Fibroblast of peridontal ligament (primary cell): ENCODE measurements around the gene MRPL17.
"Not testable (repeated sequence)": the region's sequence is repeated elsewhere in the genome, so short reads cannot be mapped to it uniquely, and the experiment has no call there.

ENCODE experiments used
- DNase-seq: peaks from one replicate; pipeline ENCODE4 v3.0.0-alpha.2; 2010; ENCODE audit errors: extremely low read depth

MRPL17 gene

DNA sequence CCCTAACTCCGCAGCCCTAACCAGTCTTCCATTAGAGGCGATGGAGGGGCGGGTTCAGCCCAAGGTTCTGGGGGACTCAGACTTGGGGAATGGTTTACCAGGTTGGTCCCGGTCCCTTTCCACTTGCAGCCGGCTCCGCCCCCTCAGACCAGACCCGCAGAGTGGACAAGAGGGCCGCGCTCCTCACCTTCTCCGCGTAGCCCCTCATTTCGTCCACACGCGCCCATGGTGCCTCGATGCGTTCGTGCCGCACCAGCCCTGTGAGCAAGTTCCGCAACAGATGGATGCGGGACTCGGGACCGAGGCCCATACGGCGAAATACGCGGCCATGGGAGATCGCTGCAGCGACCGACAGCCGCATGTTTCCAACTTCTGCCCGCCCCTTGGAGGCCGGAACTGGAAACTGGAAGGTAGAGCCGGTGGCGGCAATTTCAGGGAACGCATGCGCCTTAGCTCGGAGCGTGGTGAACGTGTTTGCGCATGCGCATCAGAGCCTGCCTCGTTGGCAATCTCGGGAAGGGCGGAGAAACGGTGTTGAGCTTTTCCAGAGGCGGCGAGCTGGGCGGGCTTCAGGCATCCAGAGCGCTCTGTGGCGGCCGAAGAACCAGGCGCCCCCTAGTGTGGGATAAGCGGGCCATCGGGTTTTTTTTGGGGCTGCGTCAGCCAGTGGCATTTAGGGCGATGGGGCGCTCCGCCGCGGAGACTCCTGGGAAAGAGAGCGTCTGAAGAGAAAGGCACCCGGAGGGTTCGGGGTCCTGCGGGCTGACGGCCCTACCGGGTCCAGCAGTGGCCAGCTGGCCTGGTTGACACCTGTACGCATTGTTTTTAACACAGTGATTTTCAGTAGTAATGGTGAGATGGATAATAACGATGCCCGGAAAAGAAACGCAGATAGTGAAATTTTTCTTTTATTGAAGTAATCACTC, at the start of gene MRPL17:
MRPL17 (minus strand) TSS at position 405 of the 926 bp plus-strand sequence; CDS start at position 361, 44 bp downstream.
- peak; percentile 99 for DNase-seq

DNA sequence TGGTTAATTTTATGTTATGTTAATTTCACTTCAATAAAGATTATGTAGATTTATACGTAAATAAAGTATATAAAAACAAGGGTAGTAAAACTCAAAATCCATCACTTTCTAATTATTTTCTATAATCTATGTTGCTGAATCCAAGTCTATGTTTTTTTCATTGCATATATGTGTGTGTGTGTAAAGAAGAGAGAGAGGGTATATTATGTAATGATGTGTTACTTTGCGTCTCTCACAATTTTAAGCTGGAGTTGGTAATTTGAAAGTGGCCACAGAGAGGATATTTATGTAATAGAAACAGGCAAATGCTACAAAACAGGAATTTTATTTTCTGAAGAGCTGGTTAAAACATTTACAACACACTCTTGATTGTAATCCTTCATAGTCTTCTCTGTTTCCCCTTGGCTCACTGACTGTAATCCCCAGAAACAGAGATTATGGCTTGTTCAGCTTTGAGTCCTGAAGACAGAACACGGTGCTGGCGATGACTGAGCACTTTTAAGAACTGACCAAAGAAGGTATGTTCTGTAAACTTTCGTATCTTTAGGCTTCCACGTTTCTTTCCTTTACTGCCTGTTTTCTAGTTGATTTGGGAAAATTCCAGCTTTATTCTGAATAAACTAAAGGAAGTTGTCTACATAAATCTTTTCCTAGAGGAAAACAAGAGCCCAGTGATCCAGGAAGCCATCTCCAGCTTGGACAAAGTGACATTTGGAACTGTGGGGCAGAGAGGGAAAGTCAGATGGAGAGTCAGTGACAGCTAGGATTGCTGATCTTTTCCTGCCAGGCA, 45.0 kb upstream of the MRPL17 start:
- no peak for DNase-seq

DNA sequence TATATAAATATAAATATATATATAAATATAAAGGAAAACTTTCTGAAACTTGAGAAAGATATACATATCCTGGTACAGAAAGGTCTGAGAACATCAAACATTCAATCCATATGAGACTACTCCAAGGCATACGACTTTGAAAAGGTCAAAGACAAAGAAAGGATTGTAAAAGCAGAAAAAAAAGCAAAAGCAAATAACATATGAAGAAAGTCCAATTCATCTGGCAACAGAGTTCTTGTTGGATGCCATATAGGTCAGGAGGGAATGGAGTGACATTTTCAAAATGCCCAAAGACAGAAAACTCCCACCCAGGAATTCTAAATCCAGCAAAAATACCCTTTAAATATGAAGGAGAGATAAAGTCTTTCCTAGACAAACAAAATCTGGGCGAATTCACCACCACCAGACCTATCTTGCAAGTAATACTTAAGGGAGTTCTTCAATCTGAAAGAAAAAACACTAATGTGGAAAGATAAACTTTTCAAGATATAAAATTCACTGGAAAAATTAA, 42.3 kb upstream of the MRPL17 start:
- no peak for DNase-seq

DNA sequence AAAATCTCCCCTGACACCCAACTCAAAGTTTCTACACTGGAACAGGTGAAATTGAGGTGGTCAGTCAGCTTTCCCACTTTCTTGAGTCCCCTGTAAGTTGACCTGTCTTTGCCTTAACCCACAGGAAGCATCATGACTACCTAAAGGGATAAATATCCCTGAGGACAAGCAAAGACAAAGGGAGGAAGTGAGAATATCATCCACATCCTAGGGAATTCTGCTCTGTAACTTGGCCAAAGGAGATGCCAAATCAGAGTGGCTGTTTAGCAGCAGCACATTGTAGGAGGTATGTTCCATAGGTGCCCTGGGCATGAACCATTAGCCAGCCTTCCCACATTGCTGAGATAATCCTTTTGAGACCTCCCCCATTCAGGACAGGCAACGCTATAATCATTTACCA, 40.9 kb upstream of the MRPL17 start:
- no peak for DNase-seq

DNA sequence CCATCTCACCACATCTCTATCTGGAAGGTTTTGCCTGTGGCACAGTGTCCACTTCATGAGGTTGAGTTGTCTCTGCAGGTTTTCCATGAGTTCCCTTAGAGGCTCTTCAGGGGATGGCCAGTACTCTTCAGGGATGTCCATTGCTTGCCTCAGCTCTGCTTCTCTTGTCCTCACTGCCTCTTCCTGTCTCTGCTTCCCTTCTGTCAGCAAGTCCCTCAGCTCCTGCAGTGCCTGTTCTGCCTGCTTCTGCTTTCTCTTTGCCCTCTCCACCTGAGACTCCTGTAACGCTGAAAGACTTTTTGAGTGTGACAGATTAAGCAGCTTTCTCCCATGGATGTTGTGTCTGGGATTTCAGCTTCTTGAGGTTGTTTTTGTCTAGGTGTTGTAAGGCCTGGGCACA, 38.2 kb upstream of the MRPL17 start:
- DNase-seq, result no peak

DNA sequence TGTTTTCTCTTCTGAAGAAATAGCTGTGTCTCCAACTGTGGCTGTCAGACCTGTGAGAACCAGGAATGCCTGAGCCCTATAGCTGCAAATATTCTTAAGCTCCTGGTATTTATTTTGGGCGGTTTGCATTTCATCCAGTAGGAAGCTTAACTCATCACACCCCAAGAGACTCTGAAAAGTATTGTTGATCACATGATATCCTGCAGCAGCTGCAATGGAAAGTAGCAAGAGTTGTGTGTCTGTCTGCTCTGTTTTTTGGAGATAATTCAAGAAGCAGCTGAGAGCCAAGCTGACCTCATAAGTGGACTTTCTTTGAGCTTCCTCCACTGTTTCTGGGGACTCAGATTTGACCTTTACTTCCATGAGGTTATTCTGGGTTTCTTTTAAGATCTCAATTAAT, 36.4 kb upstream of the MRPL17 start:
- DNase-seq, result peak; percentile 23

DNA sequence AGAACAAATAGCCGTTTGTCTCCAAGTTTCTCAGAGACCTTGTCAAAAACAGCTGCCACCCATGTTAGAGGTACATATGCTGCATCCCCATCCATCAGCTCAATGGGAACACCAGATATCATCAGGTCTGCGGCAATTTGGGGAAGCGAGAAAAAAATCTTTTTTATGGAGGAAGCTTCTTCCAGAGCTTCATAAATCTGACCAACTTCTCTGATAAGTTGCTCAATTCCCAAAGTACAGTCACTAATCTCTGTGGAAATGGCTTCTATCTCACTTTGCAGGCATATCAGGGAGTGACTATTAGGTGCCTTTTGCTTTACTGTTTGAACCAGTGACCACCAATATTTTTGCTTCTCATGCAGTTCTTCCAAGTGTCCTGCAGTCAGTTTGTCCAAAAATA, 34.3 kb upstream of the MRPL17 start:
- DNase-seq, result no peak

DNA sequence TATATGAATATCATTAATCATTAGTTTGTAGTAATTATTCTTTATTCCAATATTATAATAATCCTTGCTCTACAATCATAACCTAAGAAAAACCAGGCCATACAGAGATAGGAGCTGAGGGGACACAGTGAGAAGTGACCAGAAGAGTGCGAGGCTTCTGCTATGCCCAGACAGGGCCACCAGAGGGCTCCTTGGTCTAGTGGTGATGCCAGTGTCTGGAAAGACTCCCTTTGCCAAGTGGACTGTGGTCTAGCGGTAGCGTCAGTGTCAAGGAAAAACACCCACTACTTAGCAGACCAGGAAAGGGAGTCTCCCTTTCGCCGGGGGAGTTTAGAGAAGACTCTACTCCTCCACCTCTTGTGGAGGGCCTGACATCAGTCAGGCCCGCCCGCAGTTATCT, 28.4 kb upstream of the MRPL17 start:
- not testable (repeated sequence) for DNase-seq

DNA sequence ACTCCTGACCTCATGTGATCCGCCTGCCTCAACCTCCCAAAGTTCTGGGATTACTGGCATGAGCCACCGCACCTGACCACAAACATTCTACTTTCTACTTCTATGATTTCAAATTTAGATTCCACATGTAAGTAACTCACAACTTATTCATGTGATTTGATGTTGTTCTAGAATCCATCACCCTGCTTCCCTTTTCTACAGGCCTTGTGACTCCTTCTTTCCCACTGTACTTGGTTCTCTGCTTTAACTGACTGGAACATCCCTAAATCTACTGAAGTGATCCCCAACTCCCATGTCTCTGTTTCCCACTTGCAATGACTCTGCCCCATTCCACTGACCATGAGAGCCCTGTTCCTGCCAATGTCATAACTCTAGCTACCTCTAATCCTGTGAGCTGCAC, 25.7 kb upstream of the MRPL17 start:
- no peak for DNase-seq

DNA sequence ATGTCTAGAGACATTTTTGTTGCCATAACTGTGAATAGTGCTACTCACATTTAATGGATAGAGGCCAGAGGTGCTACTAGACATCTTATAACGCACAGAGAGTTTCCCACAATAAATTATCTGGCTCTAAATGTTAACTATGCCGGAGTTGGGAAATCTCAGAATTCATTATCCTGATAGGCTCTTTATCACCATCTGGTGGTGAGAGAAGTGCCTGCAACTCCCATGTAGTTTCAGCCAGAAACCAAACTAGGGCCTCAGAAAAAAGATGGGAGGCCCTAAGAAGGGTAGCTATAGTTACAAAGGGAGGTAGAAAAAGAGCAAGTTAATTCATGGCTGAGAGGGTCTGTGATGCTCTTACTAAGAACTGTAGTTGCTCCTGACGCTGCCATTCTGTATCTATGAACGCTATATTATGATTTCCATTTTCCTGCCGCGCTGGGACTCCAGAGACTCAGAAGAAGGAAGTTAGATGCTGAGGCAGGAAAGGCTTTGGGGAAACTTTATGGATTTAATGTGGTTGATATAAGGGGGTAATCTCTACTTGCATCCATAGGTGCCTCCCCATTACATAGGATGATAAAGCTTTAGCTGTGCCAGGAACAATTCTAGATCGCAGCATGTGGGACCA, 22.9 kb upstream of the MRPL17 start:
- DNase-seq, result peak; percentile 80

DNA sequence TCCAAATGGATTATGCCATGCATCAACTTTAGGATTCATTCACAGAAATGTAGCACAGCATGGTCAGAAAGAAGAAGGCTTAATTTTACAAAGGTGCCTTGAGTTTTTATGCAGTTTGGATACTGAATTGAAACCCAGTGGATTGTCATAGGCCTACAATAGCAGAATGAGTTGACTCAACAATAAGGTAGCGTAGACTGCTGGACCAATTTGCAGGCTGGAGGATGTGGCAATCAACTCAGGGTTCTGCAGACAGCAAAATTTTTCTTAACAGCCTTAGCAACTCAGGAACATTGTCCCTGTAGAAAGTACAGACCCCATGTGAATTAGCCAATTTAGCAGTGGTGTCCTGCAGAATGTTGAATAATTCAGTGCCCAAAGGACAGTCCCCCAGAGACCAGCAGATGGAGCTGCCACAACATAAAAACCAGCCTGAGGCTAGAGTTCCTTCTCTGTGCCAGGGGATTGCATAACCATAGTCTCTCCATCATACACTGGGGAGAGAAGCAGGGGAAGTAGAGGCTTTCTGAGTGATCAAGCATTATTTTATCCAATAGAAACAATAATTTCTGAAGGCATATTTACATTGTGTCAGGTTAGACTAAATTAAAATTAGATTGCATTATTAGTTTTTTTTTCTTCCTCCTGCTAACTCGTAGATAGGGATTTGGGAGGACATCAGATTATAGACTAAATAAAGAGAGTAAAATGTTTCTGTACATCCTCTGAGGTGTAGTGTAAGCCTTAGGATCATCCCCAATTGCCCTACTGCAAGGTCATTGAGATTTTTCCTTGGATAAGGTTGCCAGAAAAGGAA, 20.3 kb upstream of the MRPL17 start:
- DNase-seq, result peak; percentile 69

DNA sequence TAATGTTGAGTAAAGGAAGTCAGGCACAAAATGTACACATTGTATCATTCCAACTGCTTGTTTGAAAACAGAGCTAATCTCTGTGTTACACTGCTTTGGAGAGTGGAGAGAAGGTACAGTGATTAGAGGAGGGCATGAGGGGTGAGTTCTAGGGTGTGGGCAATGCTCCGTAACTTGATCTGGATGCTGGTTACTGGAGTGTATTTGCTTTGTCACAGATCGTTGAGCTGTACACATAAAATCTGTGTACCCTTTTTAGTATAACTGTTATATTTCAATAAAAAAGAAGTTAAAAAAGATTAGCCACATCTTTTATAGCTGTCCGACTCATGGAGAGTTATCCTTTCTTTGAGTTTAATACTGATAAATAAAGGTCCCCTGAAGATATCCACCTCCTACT, 18.8 kb upstream of the MRPL17 start:
- not testable (repeated sequence) for DNase-seq

DNA sequence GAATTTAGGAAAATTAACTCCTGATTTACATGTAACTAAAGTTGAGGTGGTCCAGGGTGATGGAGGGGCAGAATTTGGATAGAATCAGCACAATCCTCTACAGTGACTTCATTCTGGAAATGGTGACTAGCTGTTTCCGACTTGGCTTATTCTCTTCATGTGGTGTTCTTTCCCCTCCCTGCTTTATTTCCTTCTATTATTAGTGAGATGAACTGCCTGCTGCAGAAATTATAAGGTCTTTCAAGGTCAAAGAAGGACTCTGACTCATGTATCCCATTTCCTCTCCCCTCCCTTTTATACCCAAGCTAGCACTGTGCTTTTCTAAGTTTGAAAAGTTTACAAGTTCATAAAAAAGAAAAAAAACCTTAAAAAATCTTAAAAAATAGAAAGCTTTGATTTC, 12.2 kb upstream of the MRPL17 start:
- DNase-seq, result peak; percentile 8

DNA sequence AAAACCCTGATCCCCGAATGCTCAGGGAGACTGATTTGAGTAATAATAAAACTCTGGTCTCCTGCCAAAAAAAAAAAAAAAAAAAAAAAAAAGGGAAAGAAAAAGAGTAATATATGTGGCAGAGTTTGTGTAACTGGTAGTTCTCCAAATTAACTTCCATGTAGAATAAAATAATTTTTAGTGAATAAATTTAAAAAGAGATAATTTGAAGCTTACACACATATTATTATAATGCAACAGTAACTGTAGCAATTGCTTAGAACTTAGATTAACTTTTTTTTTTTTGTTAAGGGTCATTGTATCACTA, 11.0 kb upstream of the MRPL17 start:
- no peak for DNase-seq

DNA sequence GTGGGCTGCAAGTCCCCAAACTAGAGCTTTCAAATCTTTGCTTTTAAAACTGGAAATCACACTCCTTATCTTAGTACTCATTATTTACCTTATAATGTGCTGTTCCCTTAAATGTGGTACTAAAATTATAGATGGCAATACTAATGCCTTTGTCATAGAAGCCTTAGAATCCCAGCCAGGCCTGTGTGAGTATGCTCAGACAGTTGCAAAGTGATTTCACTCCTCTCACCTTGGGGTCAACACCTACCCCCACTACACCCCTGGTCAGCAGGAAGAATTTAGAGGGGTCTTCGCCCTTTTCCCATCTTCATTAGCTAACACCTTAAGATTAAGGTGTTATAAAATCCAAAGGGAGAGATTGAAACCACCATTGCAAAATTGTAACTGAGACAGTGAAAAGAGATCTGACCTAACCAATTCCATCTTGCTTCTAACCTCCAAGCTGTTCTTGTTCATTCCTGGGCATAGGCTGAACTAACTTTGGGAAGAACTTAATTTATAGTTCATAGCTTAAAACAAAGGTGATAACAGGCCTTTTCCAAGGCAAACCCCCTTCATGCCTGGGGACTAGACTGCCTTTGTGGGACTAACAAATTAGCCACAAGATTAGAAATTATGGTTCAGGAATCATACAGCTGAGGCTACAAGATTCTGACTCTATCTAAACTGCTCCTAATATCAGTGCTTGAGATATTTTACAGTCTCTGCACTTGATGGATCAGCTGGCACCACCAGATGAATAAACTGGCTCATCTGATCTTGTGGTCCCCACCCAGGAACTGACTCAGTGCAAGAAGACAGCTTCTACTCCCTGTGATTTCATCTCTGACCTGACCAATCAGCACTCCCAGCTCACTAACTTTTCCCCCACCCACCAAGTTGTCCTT, 10.4 kb upstream of the MRPL17 start:
- DNase-seq, result peak; percentile 80

DNA sequence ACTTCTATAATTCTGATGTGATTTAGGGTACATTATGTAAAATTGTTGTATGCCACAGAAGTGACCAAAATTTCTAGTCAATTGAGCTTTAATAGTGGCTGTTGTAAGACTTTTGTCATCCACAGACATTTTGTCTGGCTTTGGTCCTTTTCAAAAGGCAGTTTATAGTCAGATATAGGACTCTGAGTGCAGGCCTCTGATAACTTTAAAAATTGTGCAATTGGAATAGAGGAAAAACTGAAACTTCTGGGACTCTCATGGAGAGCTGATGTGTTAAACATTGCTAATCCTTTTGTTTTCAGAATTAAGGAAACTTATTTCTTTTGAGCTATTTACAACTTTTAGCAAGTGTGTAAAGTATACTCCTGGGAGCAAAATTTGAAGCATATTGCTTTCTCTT, 9.0 kb upstream of the MRPL17 start:
- DNase-seq, result no peak

DNA sequence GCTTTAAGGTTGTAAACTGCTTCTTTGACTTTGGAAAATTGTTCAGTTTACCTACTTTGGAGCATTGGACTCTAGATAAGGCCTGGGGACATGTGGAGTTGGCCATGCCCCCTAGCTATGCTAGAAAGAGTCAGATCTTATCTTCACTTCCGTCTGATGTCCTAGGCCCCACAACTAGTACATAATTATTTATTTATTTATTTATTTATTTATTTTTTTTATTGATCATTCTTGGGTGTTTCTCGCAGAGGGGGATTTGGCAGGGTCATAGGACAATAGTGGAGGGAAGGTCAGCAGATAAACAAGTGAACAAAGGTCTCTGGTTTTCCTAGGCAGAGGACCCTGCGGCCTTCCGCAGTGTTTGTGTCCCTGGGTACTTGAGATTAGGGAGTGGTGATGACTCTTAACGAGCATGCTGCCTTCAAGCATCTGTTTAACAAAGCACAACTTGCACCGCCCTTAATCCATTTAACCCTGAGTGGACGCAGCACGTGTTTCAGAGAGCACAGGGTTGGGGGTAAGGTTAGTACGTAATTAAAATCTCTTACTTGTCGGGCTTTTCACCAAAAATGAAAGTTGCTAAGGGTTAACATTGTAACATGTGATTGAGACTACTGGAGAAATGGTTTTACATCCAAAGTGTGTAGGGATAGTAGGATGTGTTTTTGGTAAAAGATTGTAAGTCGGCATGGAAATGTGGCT, 7.4 kb upstream of the MRPL17 start:
- DNase-seq, result not testable (repeated sequence)

DNA sequence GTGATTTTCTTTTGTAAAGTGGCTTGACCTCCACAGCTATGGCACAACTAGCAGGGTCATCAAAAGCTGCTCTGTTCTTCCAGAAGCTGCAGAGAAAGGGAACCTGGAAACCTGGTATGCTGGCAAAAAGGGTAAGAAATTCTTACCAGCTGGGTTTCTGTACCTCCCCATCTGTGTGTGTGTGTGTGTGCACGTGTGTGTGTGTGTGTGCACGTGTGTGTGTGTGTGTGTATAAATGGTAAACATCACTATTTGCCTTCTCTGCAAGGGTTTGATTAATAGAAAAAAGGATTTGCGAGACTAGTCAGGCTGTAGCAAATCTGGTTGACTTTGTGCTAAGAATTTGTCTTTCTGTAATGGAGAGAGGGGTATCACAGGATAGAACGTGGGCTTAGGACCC, 4.7 kb upstream of the MRPL17 start:
- no peak for DNase-seq

DNA sequence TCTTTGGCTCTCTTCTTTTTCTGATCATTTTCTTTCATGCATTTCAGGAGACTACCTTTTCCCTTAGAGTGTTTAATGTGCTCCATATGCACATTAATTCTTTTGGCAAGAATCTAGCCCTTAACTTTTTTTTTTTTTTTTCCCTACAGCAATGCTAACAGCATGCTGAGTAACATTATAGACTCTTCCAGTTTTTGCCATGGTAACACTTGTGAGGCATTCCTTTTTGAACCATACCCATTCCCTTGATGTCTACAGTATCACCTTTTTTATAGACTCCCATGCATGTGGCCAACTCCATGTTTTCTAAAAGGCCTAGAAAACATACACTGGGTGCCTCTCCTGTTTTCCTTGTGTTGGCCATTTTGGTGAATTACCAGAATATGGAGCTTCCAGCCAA, 2.9 kb upstream of the MRPL17 start:
- DNase-seq, result peak; percentile 10

DNA sequence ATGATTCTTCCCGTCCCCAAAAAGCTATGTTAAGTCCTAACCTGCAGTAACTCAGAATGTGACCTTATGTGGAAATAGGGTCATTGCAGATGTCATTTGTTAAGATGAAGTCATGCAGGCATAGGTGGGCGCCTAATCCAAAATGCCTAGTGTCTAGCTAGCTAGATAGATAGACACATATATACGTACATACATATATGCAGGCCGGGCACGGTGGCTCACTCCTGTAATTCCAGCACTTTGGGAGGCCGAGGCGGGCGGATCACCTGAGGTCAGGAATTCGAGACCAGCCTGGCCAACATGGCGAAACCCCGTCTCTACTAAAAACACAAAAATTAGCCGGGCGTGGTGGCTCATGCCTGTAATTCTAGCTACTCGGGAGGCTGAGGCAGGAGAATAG, 928 bp upstream of the MRPL17 start:
- DNase-seq, result not testable (repeated sequence)
